NOMO-1 treated with dmso at 0.1 percent for 144 hours (cell line): Measurements from ENCODE around the gene ZKSCAN1.

Experiments
- DNase-seq: peaks from one replicate; lab custom pipeline; 2025; ENCODE audit not compliant: unreplicated experiment; lab: John Stamatoyannopoulos, UW

Gene ZKSCAN1

GRCh38 chr7:100034871-100035510 is 19.6 kb downstream of the ZKSCAN1 start:
- DNase-seq, result no peak

- no peak for DNase-seq
Observed at GRCh38 chr7:100035876-100036275, 20.5 kb downstream of the ZKSCAN1 start.

GRCh38 chr7:100038326-100038725 is 22.9 kb downstream of the ZKSCAN1 start:
- no peak for DNase-seq

- DNase-seq, result no peak
Observed at GRCh38 chr7:100040575-100040974, 25.2 kb downstream of the ZKSCAN1 start.

GRCh38 chr7:100044718-100045117 is 29.3 kb downstream of the ZKSCAN1 start:
- DNase-seq, result peak; percentile 10

GRCh38 chr7:100048680-100049079 is 33.3 kb downstream of the ZKSCAN1 start:
- no peak for DNase-seq

- peak; percentile 66 for DNase-seq
Observed at GRCh38 chr7:100049441-100050291, 34.3 kb downstream of the ZKSCAN1 start, which contains the start of gene ZSCAN21. Gene ZSCAN21, plus strand, starts transcription at chr7:100049774. Its CDS starts 7,233 bp downstream, at chr7:100057007.

- DNase-seq, result no peak
Observed at GRCh38 chr7:100051611-100052010, 36.2 kb downstream of the ZKSCAN1 start.

- DNase-seq, result peak; percentile 30
Observed at GRCh38 chr7:100053215-100053614, 37.8 kb downstream of the ZKSCAN1 start.

GRCh38 chr7:100057006-100057405 is 41.6 kb downstream of the ZKSCAN1 start:
- no peak for DNase-seq

- DNase-seq, result no peak
Observed at GRCh38 chr7:100059251-100059739, 43.9 kb downstream of the ZKSCAN1 start.

GRCh38 chr7:100061518-100062193 is 46.3 kb downstream of the ZKSCAN1 start:
- no peak for DNase-seq

GRCh38 chr7:100063376-100063775 is 48.0 kb downstream of the ZKSCAN1 start:
- no peak for DNase-seq

- no peak for DNase-seq
Observed at GRCh38 chr7:100064162-100064561, 48.8 kb downstream of the ZKSCAN1 start.

GRCh38 chr7:100065452-100066186 is 50.2 kb downstream of the ZKSCAN1 start:
- DNase-seq, result no peak

GRCh38 chr7:100066953-100067352 is 51.6 kb downstream of the ZKSCAN1 start:
- DNase-seq, result no peak

GRCh38 chr7:100069991-100070390 is 54.6 kb downstream of the ZKSCAN1 start:
- no peak for DNase-seq

- no peak for DNase-seq
Observed at GRCh38 chr7:100071018-100071723, 55.8 kb downstream of the ZKSCAN1 start.

GRCh38 chr7:100072462-100072861 is 57.1 kb downstream of the ZKSCAN1 start:
- DNase-seq, result no peak

GRCh38 chr7:100074841-100075240 is 59.4 kb downstream of the ZKSCAN1 start:
- DNase-seq, result no peak
